Measurements from ENCODE around the gene MTFP1.
"Not testable (repeated sequence)": the region's sequence is repeated elsewhere in the genome, so short reads cannot be mapped to it uniquely, and the experiment has no call there.

The MTFP1 gene

GRCh38 chr22:30457981-30458380 is 32.4 kb downstream of the MTFP1 start:
- TF ChIP-seq PAX5 (IDR thresholded peaks at IDR 0.05; ENCODE audit: insufficient read depth, low read length, severe bottlenecking), result no peak
- FAIRE-seq (no peak), DNase-seq (ENCODE audit: insufficient read length, low spot score) (no peak)

- no peak for TF ChIP-seq PAX5 (IDR thresholded peaks at IDR 0.05; ENCODE audit: insufficient read depth, low read length, severe bottlenecking)
- FAIRE-seq, result peak; percentile 43
- no peak for DNase-seq (ENCODE audit: insufficient read length, low spot score)
Measured at GRCh38 chr22:30459181-30460052, 33.8 kb downstream of the MTFP1 start.

- FAIRE-seq, result no peak
- no peak for DNase-seq (ENCODE audit: insufficient read length, low spot score)
- TF ChIP-seq POU2F2 (IDR thresholded peaks at IDR 0.05; ENCODE audit: low read depth, low read length), result no peak
- TF ChIP-seq SPI1 (IDR thresholded peaks at IDR 0.05; ENCODE audit: low read depth, low read length), result no peak
- no peak for TF ChIP-seq TAF1 (IDR thresholded peaks at IDR 0.05; ENCODE audit: low read depth, low read length)
- no peak for TF ChIP-seq POLR2AphosphoS5 (IDR thresholded peaks at IDR 0.05; ENCODE audit: low read depth, low read length)
- no peak for TF ChIP-seq POLR2A (IDR thresholded peaks at IDR 0.05; ENCODE audit: low read depth, low read length)
- TF ChIP-seq PAX5 (IDR thresholded peaks at IDR 0.05; ENCODE audit: insufficient read depth, low read length, severe bottlenecking), result no peak
Measured at GRCh38 chr22:30460147-30460546, 34.6 kb downstream of the MTFP1 start.

DNA sequence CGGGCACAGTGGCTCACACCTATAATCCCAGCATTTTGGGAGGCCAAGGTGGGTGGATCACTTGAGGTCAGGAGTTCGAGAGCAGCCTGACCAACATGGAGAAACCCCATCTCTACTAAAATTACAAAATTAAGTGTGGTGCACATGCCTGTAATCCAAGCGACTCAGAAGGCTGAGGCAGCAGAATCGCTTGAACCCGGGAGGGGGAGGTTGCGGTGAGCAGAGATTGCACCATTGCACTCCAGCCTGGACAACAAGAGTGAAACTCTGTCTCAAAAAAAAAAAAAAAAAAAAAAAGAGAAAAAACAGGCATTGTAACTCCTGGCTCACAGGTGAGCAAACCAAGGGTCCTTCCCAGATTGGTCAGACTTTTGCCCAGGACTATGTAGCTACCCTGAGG is 35.0 kb downstream of the MTFP1 start:
- not testable (repeated sequence) for FAIRE-seq; DNase-seq (ENCODE audit: insufficient read length, low spot score)

- FAIRE-seq (no peak), DNase-seq (ENCODE audit: insufficient read length, low spot score) (no peak)
- TF ChIP-seq POLR2AphosphoS5 (IDR thresholded peaks at IDR 0.05; ENCODE audit: low read depth, low read length), result no peak
- TF ChIP-seq PAX5 (IDR thresholded peaks at IDR 0.05; ENCODE audit: insufficient read depth, low read length, severe bottlenecking), result no peak
- no peak for TF ChIP-seq POLR2A (IDR thresholded peaks at IDR 0.05; ENCODE audit: low read depth, low read length)
- TF ChIP-seq TAF1 (IDR thresholded peaks at IDR 0.05; ENCODE audit: low read depth, low read length), result no peak
- no peak for TF ChIP-seq SPI1 (IDR thresholded peaks at IDR 0.05; ENCODE audit: low read depth, low read length)
- TF ChIP-seq POU2F2 (IDR thresholded peaks at IDR 0.05; ENCODE audit: low read depth, low read length), result no peak
Measured at GRCh38 chr22:30469165-30469564, 43.6 kb downstream of the MTFP1 start.

GRCh38 chr22:30470655-30471054 is 45.1 kb downstream of the MTFP1 start:
- no peak for DNase-seq (ENCODE audit: insufficient read length, low spot score)
- TF ChIP-seq PAX5 (IDR thresholded peaks at IDR 0.05; ENCODE audit: insufficient read depth, low read length, severe bottlenecking) (no peak), TAF1 (IDR thresholded peaks at IDR 0.05; ENCODE audit: low read depth, low read length) (no peak), POLR2A (IDR thresholded peaks at IDR 0.05; ENCODE audit: low read depth, low read length) (no peak), POU2F2 (IDR thresholded peaks at IDR 0.05; ENCODE audit: low read depth, low read length) (no peak), SPI1 (IDR thresholded peaks at IDR 0.05; ENCODE audit: low read depth, low read length) (no peak), POLR2AphosphoS5 (IDR thresholded peaks at IDR 0.05; ENCODE audit: low read depth, low read length) (no peak)
- FAIRE-seq, result no peak

GRCh38 chr22:30471616-30472318 is 46.2 kb downstream of the MTFP1 start, which contains the start of gene SEC14L3:
SEC14L3 (minus strand) TSS chr22:30472017; CDS start chr22:30471958, 59 bp downstream.
- DNase-seq (ENCODE audit: insufficient read length, low spot score) (no peak), FAIRE-seq (no peak)
- TF ChIP-seq POLR2AphosphoS5 (IDR thresholded peaks at IDR 0.05; ENCODE audit: low read depth, low read length) (no peak), TAF1 (IDR thresholded peaks at IDR 0.05; ENCODE audit: low read depth, low read length) (no peak), POU2F2 (IDR thresholded peaks at IDR 0.05; ENCODE audit: low read depth, low read length) (no peak), PAX5 (IDR thresholded peaks at IDR 0.05; ENCODE audit: insufficient read depth, low read length, severe bottlenecking) (no peak), SPI1 (IDR thresholded peaks at IDR 0.05; ENCODE audit: low read depth, low read length) (no peak), POLR2A (IDR thresholded peaks at IDR 0.05; ENCODE audit: low read depth, low read length) (no peak)

DNA sequence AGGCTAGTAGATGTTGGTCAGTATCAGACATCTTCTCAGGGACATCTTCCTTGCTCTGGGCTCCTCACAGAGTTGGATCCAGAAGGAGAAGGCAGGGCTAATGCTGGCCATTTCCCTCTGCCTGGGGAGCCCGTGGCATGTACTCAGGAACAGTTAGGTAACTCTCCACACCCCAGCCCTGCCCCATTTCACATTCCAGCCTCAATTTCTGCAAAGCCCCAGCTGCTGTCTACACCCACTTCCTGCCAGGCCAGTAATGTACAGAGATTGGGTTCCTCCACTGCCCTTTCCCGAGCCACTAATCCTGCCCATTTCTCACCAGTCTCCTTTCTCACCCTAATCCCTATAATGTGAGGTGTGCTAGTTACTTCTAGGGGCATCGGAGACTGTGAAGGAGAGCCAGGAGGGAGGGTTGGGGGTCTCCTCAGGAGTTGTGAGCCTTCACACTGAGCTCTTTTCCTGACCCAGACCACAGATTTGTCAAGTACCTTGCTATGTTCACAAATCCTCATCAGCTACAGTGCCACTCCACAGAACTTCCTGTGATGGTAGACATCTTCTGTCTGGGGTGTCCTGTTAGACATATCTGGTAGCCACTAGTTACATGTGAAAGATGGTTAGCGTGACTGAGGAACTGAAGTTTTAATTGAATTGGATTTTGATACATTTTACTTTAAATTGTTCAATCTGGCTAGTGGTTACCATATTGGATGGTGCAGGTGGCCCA is 47.6 kb downstream of the MTFP1 start:
- TF ChIP-seq PAX5 (IDR thresholded peaks at IDR 0.05; ENCODE audit: insufficient read depth, low read length, severe bottlenecking), result no peak
- no peak for TF ChIP-seq SPI1 (IDR thresholded peaks at IDR 0.05; ENCODE audit: low read depth, low read length)
- TF ChIP-seq POU2F2 (IDR thresholded peaks at IDR 0.05; ENCODE audit: low read depth, low read length), result no peak
- no peak for TF ChIP-seq POLR2A (IDR thresholded peaks at IDR 0.05; ENCODE audit: low read depth, low read length)
- TF ChIP-seq POLR2AphosphoS5 (IDR thresholded peaks at IDR 0.05; ENCODE audit: low read depth, low read length), result no peak
- TF ChIP-seq TAF1 (IDR thresholded peaks at IDR 0.05; ENCODE audit: low read depth, low read length), result no peak
- FAIRE-seq (no peak), DNase-seq (ENCODE audit: insufficient read length, low spot score) (no peak)

GRCh38 chr22:30474121-30474520 is 48.6 kb downstream of the MTFP1 start:
- FAIRE-seq, result no peak
- TF ChIP-seq TAF1 (IDR thresholded peaks at IDR 0.05; ENCODE audit: low read depth, low read length) (no peak), PAX5 (IDR thresholded peaks at IDR 0.05; ENCODE audit: insufficient read depth, low read length, severe bottlenecking) (no peak), POU2F2 (IDR thresholded peaks at IDR 0.05; ENCODE audit: low read depth, low read length) (no peak), POLR2AphosphoS5 (IDR thresholded peaks at IDR 0.05; ENCODE audit: low read depth, low read length) (no peak), SPI1 (IDR thresholded peaks at IDR 0.05; ENCODE audit: low read depth, low read length) (no peak), POLR2A (IDR thresholded peaks at IDR 0.05; ENCODE audit: low read depth, low read length) (no peak)
- DNase-seq (ENCODE audit: insufficient read length, low spot score), result no peak
